Measurements from ENCODE around the gene COMP. TPM values are rescaled to one million over a fixed set of nuclear protein-coding genes. Genes with fewer than 3 reads are reported as not detected.

The COMP gene
- total RNA-seq, 4 donors from 2014 or later: 5.1 to 9.1 (median 6.9) TPM

DNA sequence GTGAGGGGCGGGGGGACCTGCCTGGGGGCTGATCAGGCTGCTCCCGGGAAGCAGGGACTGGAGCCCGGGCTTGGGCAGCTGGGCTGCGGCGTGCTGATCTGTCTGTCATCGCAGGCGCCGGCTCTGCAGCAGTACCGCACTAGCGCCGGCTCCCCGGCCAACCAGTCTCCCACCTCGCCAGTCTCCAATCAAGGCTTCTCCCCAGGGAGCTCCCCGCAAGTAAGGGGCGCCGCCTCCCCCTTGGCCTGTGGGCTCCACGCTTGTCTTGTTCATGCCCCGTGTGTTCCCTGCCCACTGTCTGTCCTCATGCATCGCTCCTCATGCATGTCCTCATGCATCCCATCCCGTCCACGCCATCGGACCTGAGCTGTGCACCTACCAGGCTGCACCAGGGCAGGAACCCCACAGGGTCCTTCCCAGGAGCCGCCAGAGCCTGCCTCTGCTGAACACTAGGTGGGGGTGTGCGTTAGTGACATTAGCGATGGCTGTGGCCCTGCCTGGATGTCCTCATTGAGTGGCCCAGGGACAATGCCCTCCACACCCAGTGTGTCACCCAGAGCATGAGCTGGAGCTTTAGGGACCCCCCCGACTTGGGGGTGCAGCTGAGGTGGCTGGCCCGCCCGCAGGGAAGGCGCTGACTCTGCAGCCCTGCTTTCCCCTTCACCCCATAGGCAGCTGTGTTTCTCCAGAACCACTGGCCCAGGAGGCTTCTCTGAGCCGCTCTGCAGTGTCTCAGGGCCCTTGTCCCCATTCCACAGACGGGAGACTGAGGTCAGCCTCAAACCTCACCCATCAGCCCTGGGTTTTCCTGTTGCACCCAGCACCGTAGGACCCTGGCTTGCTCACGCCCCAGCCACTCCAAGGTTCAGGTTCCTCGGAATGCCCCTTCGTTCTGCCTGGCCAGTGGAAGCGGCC is 19.5 kb downstream of the COMP start:
- TF ChIP-seq EP300 (IDR thresholded peaks at IDR 0.05) (no peak), POLR2A (IDR thresholded peaks at IDR 0.05) (no peak), POLR2AphosphoS5 (IDR thresholded peaks at IDR 0.05) (no peak)
- TF ChIP-seq, protein P1, sequence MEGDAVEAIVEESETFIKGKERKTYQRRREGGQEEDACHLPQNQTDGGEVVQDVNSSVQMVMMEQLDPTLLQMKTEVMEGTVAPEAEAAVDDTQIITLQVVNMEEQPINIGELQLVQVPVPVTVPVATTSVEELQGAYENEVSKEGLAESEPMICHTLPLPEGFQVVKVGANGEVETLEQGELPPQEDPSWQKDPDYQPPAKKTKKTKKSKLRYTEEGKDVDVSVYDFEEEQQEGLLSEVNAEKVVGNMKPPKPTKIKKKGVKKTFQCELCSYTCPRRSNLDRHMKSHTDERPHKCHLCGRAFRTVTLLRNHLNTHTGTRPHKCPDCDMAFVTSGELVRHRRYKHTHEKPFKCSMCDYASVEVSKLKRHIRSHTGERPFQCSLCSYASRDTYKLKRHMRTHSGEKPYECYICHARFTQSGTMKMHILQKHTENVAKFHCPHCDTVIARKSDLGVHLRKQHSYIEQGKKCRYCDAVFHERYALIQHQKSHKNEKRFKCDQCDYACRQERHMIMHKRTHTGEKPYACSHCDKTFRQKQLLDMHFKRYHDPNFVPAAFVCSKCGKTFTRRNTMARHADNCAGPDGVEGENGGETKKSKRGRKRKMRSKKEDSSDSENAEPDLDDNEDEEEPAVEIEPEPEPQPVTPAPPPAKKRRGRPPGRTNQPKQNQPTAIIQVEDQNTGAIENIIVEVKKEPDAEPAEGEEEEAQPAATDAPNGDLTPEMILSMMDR (IDR thresholded peaks at IDR 0.05): peak in 1 of 2 donors; percentile 13
- WGBS: 92% methylated on average over 33 of the region's 36 CpGs
- no peak overlapping the region for H3K4me3 ChIP-seq
- peaks cover 3% of the 10 kb centered on the region for H3K4me1 ChIP-seq
- H3K36me3 ChIP-seq: no peaks in the 10 kb centered on the region
- DNase-seq (ENCODE audit: low spot score in 2 of 2): no peak
- no peak overlapping the region for H3K27ac ChIP-seq
- no peaks in the 10 kb centered on the region for H3K27me3 ChIP-seq
- H3K9me3 ChIP-seq: no peaks in the 10 kb centered on the region

DNA sequence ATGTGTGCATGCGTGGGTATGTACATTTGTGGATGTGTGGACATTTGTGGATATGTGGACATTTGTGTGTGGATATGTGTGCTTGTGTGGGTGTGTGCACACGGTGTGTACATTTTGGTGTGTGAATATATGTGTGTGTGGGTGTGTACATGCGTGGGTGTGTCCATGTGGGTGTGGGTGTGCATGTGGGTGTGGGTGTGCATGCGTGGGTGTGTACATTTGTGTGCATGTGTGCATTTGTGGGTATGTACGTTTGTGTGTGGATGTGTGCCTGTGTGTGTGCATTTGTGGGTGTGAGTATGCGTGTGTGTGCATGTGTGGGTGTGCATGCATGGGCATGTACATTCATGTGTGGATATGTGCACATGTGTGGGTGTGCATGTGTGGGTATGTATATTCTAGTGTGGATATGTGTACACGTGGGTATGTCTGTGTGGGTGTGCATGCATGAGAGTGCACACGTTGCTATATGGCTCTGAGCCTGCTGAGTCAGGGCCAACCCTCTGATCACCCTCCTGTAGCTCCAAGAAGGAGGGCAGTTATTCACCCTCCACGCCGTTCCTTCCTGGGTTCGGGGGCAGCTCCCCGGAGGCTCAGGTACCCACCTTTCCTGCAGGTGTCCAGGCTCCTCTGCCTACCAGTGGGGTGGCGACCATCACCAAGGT is 20.3 kb downstream of the COMP start:
- WGBS: 70% methylated on average over 12 of the region's 13 CpGs
- Histone ChIP-seq H3K4me1 (peaks cover 3% of the 10 kb centered on the region), H3K36me3 (no peaks in the 10 kb centered on the region), H3K4me3 (no peak overlapping the region), H3K27ac (no peak overlapping the region), H3K9me3 (no peaks in the 10 kb centered on the region), H3K27me3 (no peaks in the 10 kb centered on the region)
- TF ChIP-seq, protein P1 (IDR thresholded peaks at IDR 0.05): no peak
- TF ChIP-seq POLR2A (IDR thresholded peaks at IDR 0.05) (no peak), EP300 (IDR thresholded peaks at IDR 0.05) (no peak), POLR2AphosphoS5 (IDR thresholded peaks at IDR 0.05) (no peak)
- DNase-seq (ENCODE audit: low spot score in 2 of 2): no peak

DNA sequence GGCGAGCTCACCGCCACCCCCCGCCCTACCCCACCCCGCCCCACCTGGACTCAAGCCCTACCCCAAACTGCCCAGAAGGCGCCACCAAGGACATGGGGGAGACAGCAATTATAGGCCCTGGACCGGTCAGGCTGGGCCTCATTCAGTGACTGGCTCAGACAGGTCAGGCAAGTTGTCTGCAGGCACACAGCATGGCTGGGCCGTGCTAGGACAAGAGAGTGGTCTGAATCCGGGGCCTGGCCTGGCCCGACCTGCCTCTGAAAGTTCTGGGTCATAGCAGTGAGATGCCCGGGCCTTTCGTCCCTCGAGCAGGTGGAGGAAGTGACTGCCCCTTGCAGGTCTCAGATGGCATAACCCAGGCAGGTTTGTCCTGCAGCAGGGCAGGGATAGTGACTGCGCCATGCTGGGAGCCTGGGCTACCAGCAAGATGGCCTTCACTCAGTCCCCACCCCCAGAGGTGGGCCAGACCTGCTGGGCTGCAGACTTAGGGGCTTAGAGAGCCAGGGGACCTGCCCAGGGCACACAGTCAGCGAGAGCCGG is 21.0 kb downstream of the COMP start:
- Histone ChIP-seq H3K4me3 (no peak overlapping the region), H3K9me3 (no peaks in the 10 kb centered on the region), H3K27ac (no peak overlapping the region), H3K4me1 (peaks cover 8% of the 10 kb centered on the region), H3K27me3 (no peaks in the 10 kb centered on the region), H3K36me3 (no peaks in the 10 kb centered on the region)
- WGBS: 97% methylated on average over 9 of the region's 15 CpGs
- no peak for DNase-seq (ENCODE audit: low spot score in 2 of 2)
- TF ChIP-seq, protein P1 (IDR thresholded peaks at IDR 0.05): no peak
- TF ChIP-seq POLR2AphosphoS5 (IDR thresholded peaks at IDR 0.05) (no peak), POLR2A (IDR thresholded peaks at IDR 0.05) (no peak), EP300 (IDR thresholded peaks at IDR 0.05) (no peak)

DNA sequence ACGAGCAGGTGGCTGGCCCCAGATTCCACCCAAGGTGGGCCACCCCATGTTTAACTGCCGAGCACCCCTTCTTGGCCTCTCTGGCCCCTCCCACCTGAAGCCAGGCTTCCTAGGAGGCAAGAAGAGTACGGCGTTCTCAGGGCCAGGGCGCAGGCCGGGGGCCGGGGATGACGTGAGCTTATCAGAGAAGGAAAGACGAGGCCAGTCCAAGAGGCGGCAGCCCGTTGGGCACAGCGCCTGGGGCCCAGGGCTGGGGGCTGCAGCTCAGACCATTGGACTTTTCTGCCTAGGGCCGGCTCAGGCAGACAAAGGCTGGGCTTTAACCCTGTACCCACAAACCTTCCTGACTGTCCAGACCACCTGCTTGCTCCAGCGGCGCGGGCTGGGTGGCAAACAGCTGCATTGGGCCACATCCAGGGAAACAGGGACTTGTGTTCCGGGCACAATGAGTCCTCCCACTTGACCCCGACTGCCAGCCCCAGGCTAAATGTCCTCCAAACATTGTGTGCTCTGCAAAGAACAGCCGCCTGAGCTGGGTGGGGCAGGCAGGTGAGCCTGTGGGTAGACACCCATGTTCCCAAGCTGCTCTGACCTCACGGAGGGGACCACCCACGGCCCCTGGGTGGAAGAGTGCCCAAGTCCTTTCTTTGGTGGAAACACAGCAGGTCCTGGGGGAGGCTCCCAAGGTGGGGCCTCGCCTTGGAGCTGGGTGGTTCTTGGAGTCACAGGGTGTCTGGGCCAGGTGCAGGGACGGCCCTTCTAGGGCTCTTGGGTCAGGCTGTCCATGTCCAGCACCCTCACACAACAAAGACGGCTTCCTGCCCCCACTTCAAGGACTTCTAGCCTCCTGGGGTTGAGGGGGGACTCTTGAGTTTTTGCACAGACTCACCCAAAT is 21.9 kb downstream of the COMP start:
- no peak for DNase-seq (ENCODE audit: low spot score in 2 of 2)
- Histone ChIP-seq H3K9me3 (no peaks in the 10 kb centered on the region), H3K27me3 (no peaks in the 10 kb centered on the region), H3K4me3 (no peak overlapping the region), H3K36me3 (no peaks in the 10 kb centered on the region), H3K27ac (no peak overlapping the region), H3K4me1 (peaks cover 16% of the 10 kb centered on the region)
- TF ChIP-seq, protein P1 (IDR thresholded peaks at IDR 0.05): no peak
- TF ChIP-seq POLR2AphosphoS5 (IDR thresholded peaks at IDR 0.05) (no peak), EP300 (IDR thresholded peaks at IDR 0.05) (no peak), POLR2A (IDR thresholded peaks at IDR 0.05) (no peak)
- 82% methylated on average over 12 of the region's 24 CpGs for WGBS

Measured in suprapubic skin (tissue), 4 donors.